Left ventricle myocardium inferior (tissue), 1 donor: ENCODE measurements around the gene TOMM20. TPM values are rescaled to one million over a fixed set of nuclear protein-coding genes. Genes with fewer than 3 reads are reported as not detected.

ENCODE experiments used
- DNase-seq: peaks from one replicate; pipeline ENCODE4 v3.0.0-alpha.2; 2020
- H3K27ac ChIP-seq: fragments of 200-600 bp; replicated peaks from 2 replicates; pipeline ENCODE4 v1.8.0; 2021
- H3K27me3 ChIP-seq: fragments of 200-600 bp; 2 replicates; pipeline ENCODE4 v1.8.0; 2021; ENCODE audit warnings: low read depth
- H3K36me3 ChIP-seq: fragments of 200-600 bp; 2 replicates; pipeline ENCODE4 v1.8.0; 2021
- H3K4me1 ChIP-seq: fragments of 200-600 bp; 2 replicates; pipeline ENCODE4 v1.8.0; 2021
- H3K4me3 ChIP-seq: fragments of 200-600 bp; 2 replicates; pipeline ENCODE4 v1.8.0; 2021; ENCODE audit warnings: mild to moderate bottlenecking, moderate library complexity
- H3K9me3 ChIP-seq: fragments of 200-600 bp; replicated peaks from 2 replicates; pipeline ENCODE4 v1.8.0; 2021
- CTCF ChIP-seq: fragments of 200-600 bp; IDR thresholded peaks from 2 replicates; pipeline ENCODE4 v1.8.0; 2021; ENCODE audit warnings: antibody characterized with exemption, mild to moderate bottlenecking, borderline replicate concordance
- intact Hi-C: fragments of 100-400 bp; cut with micrococcal nuclease; formaldehyde crosslinking; loops from one replicate; pipeline ENCODE4 v1.11.0; 2022
- total RNA-seq: library from RNA; stranded (reverse); fragmentation: NEBNext Ultra II Directional; extraction: Animal tissue kit (Norgen Biotek cat#: 25700); gene quantifications from one replicate; pipeline ENCODE4 v1.2.1, GENCODE V29; 2021
- donor health status: DM: no; HTN: yes; CAD: no; lungs with severe emphysema.

The TOMM20 gene
- total RNA-seq, 1 donor from 2014 or later: 84.1 TPM

- Histone ChIP-seq H3K4me1 (peaks cover 92% of the 10 kb centered on the region), H3K36me3 (no peaks in the 10 kb centered on the region), H3K4me3 (no peak overlapping the region), H3K27ac (peak overlapping the region; percentile 94), H3K9me3 (no peaks in the 10 kb centered on the region), H3K27me3 (no peaks in the 10 kb centered on the region)
- no peak for TF ChIP-seq CTCF
- DNase-seq: no peak
- intact Hi-C loops: no loop called here
These were observed 56.5 kb downstream of the TOMM20 start for GRCh38 chr1:235072096-235072495.

GRCh38 chr1:235070819-235071218, 57.8 kb downstream of the TOMM20 start:
- Histone ChIP-seq H3K27ac (peak overlapping the region; percentile 57), H3K9me3 (no peaks in the 10 kb centered on the region), H3K36me3 (no peaks in the 10 kb centered on the region), H3K27me3 (no peaks in the 10 kb centered on the region), H3K4me1 (peaks cover 80% of the 10 kb centered on the region), H3K4me3 (no peak overlapping the region)
- no peak for DNase-seq
- TF ChIP-seq CTCF: no peak
- intact Hi-C loops: no loop called here

GRCh38 chr1:235069577-235070563, 58.8 kb downstream of the TOMM20 start:
- no peak for TF ChIP-seq CTCF
- Histone ChIP-seq H3K4me3 (no peak overlapping the region), H3K27me3 (no peaks in the 10 kb centered on the region), H3K4me1 (peaks cover 71% of the 10 kb centered on the region), H3K9me3 (no peaks in the 10 kb centered on the region), H3K36me3 (no peaks in the 10 kb centered on the region), H3K27ac (peak overlapping the region; percentile 57)
- DNase-seq: peak; percentile 55
- intact Hi-C loops: no loop called here

- peaks cover 64% of the 10 kb centered on the region for H3K4me1 ChIP-seq
- no peaks in the 10 kb centered on the region for H3K27me3 ChIP-seq
- peak overlapping the region; percentile 57 for H3K27ac ChIP-seq
- no peaks in the 10 kb centered on the region for H3K36me3 ChIP-seq
- no peak for DNase-seq
- intact Hi-C loops: no loop called here
- no peak for TF ChIP-seq CTCF
- no peak overlapping the region for H3K4me3 ChIP-seq
- no peaks in the 10 kb centered on the region for H3K9me3 ChIP-seq
These were observed 59.5 kb downstream of the TOMM20 start for GRCh38 chr1:235069176-235069575.

- Histone ChIP-seq H3K4me3 (no peak overlapping the region), H3K27ac (peak overlapping the region; percentile 37), H3K4me1 (peaks cover 58% of the 10 kb centered on the region), H3K9me3 (no peaks in the 10 kb centered on the region), H3K36me3 (no peaks in the 10 kb centered on the region), H3K27me3 (no peaks in the 10 kb centered on the region)
- TF ChIP-seq CTCF: no peak
- DNase-seq: no peak
- intact Hi-C loops: no loop called here
These were observed 60.2 kb downstream of the TOMM20 start for GRCh38 chr1:235068158-235069121.
